ENCODE results near the gene IGSF3. TPM values are rescaled to one million over a fixed set of nuclear protein-coding genes. Genes with fewer than 3 reads are reported as not detected.

IGSF3 gene
- total RNA-seq, 2 donors from 2014 or later, result 21.4 to 30.6 TPM

DNA sequence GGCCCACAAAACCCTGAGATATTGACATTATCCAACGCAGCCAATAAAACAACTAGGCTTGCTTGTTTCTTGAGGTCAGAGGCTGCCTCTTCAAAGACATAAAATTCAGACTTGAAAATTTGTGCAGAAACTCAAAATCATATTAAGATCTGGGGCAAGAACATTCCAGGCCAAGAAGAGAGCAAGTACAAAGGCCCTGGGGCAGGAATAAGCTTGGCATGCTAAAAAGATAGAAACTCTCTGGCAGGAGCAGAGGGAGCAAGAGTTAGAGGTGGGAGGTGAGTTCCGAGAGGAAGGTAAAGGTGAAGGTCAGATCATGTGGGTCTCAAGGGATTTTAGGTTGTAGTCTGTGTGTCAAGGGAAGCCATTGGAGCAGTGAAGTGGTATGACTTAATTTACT is 8.8 kb upstream of the IGSF3 start:
- Histone ChIP-seq H3K9ac (ENCODE audit: low read depth in 2 of 2, low read length in 2 of 2) (no peak overlapping the region), H3K27ac (no peak overlapping the region), H3K36me3 (no peaks in the 10 kb centered on the region), H3K27me3 (no peaks in the 10 kb centered on the region), H3K9me3 (no peaks in the 10 kb centered on the region), H3K4me1 (no peaks in the 10 kb centered on the region), H3K4me3 (no peak overlapping the region)
- TF ChIP-seq, protein P1, sequence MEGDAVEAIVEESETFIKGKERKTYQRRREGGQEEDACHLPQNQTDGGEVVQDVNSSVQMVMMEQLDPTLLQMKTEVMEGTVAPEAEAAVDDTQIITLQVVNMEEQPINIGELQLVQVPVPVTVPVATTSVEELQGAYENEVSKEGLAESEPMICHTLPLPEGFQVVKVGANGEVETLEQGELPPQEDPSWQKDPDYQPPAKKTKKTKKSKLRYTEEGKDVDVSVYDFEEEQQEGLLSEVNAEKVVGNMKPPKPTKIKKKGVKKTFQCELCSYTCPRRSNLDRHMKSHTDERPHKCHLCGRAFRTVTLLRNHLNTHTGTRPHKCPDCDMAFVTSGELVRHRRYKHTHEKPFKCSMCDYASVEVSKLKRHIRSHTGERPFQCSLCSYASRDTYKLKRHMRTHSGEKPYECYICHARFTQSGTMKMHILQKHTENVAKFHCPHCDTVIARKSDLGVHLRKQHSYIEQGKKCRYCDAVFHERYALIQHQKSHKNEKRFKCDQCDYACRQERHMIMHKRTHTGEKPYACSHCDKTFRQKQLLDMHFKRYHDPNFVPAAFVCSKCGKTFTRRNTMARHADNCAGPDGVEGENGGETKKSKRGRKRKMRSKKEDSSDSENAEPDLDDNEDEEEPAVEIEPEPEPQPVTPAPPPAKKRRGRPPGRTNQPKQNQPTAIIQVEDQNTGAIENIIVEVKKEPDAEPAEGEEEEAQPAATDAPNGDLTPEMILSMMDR (IDR thresholded peaks at IDR 0.05), result no peak
- intact Hi-C loops (cut with DNase I), result no loop called here
- no peak for DNase-seq

DNA sequence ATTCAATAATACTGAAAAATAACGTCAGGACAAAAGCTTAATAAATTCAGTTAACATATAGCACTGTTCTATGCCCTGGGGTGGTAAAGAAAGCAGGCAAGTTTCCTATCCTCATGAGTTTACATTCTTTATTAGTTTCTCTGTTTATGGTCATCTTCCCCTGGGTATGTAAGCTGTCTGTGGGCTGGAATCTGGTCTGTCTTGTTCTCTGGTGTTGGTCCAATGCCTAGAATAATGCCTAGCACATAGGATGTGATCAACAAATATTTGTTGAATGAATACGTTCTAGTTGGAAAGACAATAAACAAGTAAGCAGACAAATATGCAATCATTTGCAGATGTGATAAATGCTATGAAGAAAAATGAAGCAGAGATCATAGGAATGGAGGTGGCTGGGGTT is 7.2 kb upstream of the IGSF3 start:
- DNase-seq, result no peak
- Histone ChIP-seq H3K9ac (ENCODE audit: low read depth in 2 of 2, low read length in 2 of 2) (no peak overlapping the region), H3K9me3 (no peaks in the 10 kb centered on the region), H3K4me1 (no peaks in the 10 kb centered on the region), H3K36me3 (no peaks in the 10 kb centered on the region), H3K27me3 (no peaks in the 10 kb centered on the region), H3K27ac (no peak overlapping the region), H3K4me3 (no peak overlapping the region)
- intact Hi-C loops (cut with DNase I), result no loop called here
- TF ChIP-seq, protein P1 (IDR thresholded peaks at IDR 0.05), result no peak

DNA sequence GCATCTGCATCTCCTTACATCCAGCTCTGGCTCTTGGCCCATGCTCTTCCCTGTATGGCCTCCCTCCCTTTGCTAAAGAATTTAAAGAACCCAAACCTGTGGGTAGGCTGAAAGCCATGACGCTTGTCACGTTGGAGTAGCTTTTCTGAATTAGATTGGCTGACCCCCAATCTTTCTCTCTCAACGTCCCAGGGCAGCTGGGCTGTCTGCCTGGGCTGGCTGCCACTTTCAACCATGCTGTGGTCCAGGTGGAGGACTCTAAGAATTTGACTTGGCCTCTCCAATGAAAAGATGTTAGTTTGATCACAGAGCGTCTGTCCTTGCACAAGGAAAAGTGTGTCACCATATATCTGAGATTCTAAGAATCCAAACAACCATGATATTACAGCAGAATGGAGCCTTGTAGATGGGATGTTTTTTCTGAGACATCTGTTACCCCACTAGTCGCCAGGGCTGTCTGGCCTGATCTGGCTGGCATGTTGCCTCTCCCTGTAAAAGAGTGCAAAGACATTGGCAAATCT is 6.5 kb upstream of the IGSF3 start:
- Histone ChIP-seq H3K9ac (ENCODE audit: low read depth in 2 of 2, low read length in 2 of 2) (no peak overlapping the region), H3K4me1 (no peaks in the 10 kb centered on the region), H3K9me3 (no peaks in the 10 kb centered on the region), H3K27ac (no peak overlapping the region), H3K27me3 (no peaks in the 10 kb centered on the region), H3K36me3 (no peaks in the 10 kb centered on the region), H3K4me3 (no peak overlapping the region)
- intact Hi-C loops (cut with DNase I), result no loop called here
- no peak for DNase-seq
- TF ChIP-seq, protein P1 (IDR thresholded peaks at IDR 0.05), result no peak

DNA sequence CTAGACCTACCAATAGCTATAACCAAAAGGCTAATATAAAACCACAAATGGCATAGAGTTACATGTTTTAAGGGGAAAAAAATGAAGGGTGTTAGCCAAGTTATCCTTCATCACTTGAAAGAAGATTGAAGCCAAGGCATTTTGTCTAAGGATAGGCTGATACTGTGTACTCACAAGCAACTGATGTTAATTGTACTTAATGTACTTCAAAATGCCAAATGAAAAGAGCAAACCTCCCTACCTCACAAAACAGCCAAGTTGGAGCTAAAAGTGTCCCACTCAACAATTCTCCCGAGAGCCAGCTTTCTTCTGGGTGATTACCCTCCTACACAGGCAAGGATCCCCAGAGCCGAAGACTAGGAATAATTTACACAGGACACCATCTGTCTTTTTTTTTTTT is 4.4 kb upstream of the IGSF3 start:
- TF ChIP-seq, protein P1 (IDR thresholded peaks at IDR 0.05), result no peak
- Histone ChIP-seq H3K4me1 (no peaks in the 10 kb centered on the region), H3K36me3 (no peaks in the 10 kb centered on the region), H3K4me3 (no peak overlapping the region), H3K9me3 (no peaks in the 10 kb centered on the region), H3K27ac (no peak overlapping the region), H3K9ac (ENCODE audit: low read depth in 2 of 2, low read length in 2 of 2) (no peak overlapping the region), H3K27me3 (no peaks in the 10 kb centered on the region)
- no peak for DNase-seq
- intact Hi-C loops (cut with DNase I), result loop anchor here (2.0 kb wide), 1 partner anchor 97 kb away; no protein-coding TSS in a partner anchor

DNA sequence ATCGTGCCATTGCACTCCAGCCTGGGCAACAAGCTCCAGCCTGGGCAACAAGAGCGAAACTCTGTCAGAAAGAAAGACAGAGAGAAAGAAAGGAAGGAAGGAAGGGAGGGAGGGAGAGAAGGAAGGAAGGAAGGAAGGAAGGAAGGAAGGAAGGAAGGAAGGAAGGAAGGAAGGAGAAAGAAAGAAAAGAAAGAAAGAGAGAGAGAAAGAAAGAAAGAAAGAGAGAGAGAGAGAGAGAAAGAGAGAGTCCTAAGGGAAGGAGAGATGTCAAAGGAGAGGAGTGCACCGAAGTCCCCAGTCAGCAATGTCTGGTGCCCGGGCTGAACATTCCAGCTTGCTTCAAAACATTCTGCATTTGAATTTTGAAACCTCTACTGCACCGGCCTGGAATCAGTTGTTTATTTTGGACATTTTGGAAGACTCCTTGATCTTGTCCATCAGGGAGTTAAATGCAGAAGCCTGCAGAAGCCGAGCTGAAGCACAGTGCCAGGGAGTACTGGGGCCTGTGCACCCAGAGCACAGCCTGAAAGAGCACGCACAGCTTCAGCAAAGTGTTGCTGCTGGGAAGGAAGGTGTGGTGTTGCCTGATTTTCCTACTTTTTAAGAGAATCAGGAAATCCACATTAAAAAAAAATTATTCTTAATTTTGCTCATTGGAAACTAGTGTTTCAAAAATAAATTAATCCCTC is 3.7 kb upstream of the IGSF3 start:
- DNase-seq, result no peak
- H3K9me3 ChIP-seq, result no peaks in the 10 kb centered on the region
- TF ChIP-seq, protein P1 (IDR thresholded peaks at IDR 0.05), result no peak
- no peaks in the 10 kb centered on the region for H3K27me3 ChIP-seq
- no peaks in the 10 kb centered on the region for H3K36me3 ChIP-seq
- no peaks in the 10 kb centered on the region for H3K4me1 ChIP-seq
- no peak overlapping the region for H3K27ac ChIP-seq
- no peak overlapping the region for H3K9ac ChIP-seq (ENCODE audit: low read depth in 2 of 2, low read length in 2 of 2)
- intact Hi-C loops (cut with DNase I), result no loop called here
- H3K4me3 ChIP-seq, result no peak overlapping the region
